Nephron progenitor cell (in vitro differentiated cells): ENCODE data around the gene ELAPOR1.

Source experiments
- DNase-seq: peaks from one replicate; pipeline ENCODE4 v3.0.0; 2021
- H3K27ac Mint-ChIP-seq: 2 replicates; pipeline ENCODE4 v1.8.0; 2021; ENCODE audit warnings: mild to moderate bottlenecking, moderate library complexity, mixed read lengths
- H3K27me3 Mint-ChIP-seq: 2 replicates; pipeline ENCODE4 v1.8.0; 2021; ENCODE audit warnings: mild to moderate bottlenecking, low read depth, mixed read lengths; ENCODE audit not compliant: poor library complexity
- H3K36me3 Mint-ChIP-seq: 2 replicates; pipeline ENCODE4 v1.8.0; 2021; ENCODE audit warnings: low read depth, mixed read lengths
- H3K4me1 Mint-ChIP-seq: 2 replicates; pipeline ENCODE4 v1.8.0; 2021; ENCODE audit warnings: mixed read lengths
- H3K4me3 Mint-ChIP-seq: 2 replicates; pipeline ENCODE4 v1.8.0; 2021; ENCODE audit warnings: mild to moderate bottlenecking, moderate library complexity, mixed read lengths
- H3K9me3 Mint-ChIP-seq: 2 replicates; pipeline ENCODE4 v1.8.0; 2021; ENCODE audit warnings: mild to moderate bottlenecking, moderate library complexity, mixed read lengths
- CTCF ChIP-seq: fragments of 200-600 bp; sonication (generic); IDR thresholded peaks from 2 replicates; pipeline ENCODE4 v1.5.0; 2021; ENCODE audit warnings: antibody characterized with exemption

ELAPOR1 gene

GRCh38 chr1:109094377-109094803 lies 19.5 kb upstream of the ELAPOR1 start:
- Mint-ChIP-seq H3K27ac (peak overlapping the region; percentile 64), H3K4me3 (no peak overlapping the region), H3K9me3 (peaks cover 12% of the 10 kb centered on the region), H3K4me1 (peaks cover 28% of the 10 kb centered on the region), H3K36me3 (peaks cover 23% of the 10 kb centered on the region), H3K27me3 (no peaks in the 10 kb centered on the region)
- no peak for TF ChIP-seq CTCF
- DNase-seq = no peak

GRCh38 chr1:109094871-109095270 lies 19.0 kb upstream of the ELAPOR1 start:
- H3K9me3 Mint-ChIP-seq = peaks cover 7% of the 10 kb centered on the region
- no peaks in the 10 kb centered on the region for H3K27me3 Mint-ChIP-seq
- no peak overlapping the region for H3K4me3 Mint-ChIP-seq
- peaks cover 30% of the 10 kb centered on the region for H3K4me1 Mint-ChIP-seq
- no peak for DNase-seq
- H3K36me3 Mint-ChIP-seq = peaks cover 20% of the 10 kb centered on the region
- no peak for TF ChIP-seq CTCF
- peak overlapping the region; percentile 64 for H3K27ac Mint-ChIP-seq

- Mint-ChIP-seq H3K27me3 (no peaks in the 10 kb centered on the region), H3K9me3 (no peaks in the 10 kb centered on the region), H3K4me1 (peaks cover 27% of the 10 kb centered on the region), H3K4me3 (no peak overlapping the region), H3K27ac (no peak overlapping the region), H3K36me3 (peaks cover 15% of the 10 kb centered on the region)
- no peak for TF ChIP-seq CTCF
- no peak for DNase-seq
These were observed 18.3 kb upstream of the ELAPOR1 start for GRCh38 chr1:109095631-109096030.

GRCh38 chr1:109096120-109096519 lies 17.8 kb upstream of the ELAPOR1 start:
- no peak overlapping the region for H3K27ac Mint-ChIP-seq
- H3K9me3 Mint-ChIP-seq = no peaks in the 10 kb centered on the region
- peaks cover 15% of the 10 kb centered on the region for H3K36me3 Mint-ChIP-seq
- peaks cover 25% of the 10 kb centered on the region for H3K4me1 Mint-ChIP-seq
- no peak for TF ChIP-seq CTCF
- H3K4me3 Mint-ChIP-seq = no peak overlapping the region
- no peak for DNase-seq
- H3K27me3 Mint-ChIP-seq = no peaks in the 10 kb centered on the region

GRCh38 chr1:109099938-109100773 lies 13.8 kb upstream of the ELAPOR1 start:
- Mint-ChIP-seq H3K36me3 (peaks cover 27% of the 10 kb centered on the region), H3K27me3 (peaks cover 4% of the 10 kb centered on the region), H3K4me1 (peaks cover 5% of the 10 kb centered on the region), H3K9me3 (no peaks in the 10 kb centered on the region), H3K27ac (peak overlapping the region; percentile 99), H3K4me3 (peak overlapping the region; percentile 96)
- peak; percentile 70 for TF ChIP-seq CTCF
- peak; percentile 93 for DNase-seq
